ENCODE measurements around the gene HIGD2A.

Gene HIGD2A

DNA sequence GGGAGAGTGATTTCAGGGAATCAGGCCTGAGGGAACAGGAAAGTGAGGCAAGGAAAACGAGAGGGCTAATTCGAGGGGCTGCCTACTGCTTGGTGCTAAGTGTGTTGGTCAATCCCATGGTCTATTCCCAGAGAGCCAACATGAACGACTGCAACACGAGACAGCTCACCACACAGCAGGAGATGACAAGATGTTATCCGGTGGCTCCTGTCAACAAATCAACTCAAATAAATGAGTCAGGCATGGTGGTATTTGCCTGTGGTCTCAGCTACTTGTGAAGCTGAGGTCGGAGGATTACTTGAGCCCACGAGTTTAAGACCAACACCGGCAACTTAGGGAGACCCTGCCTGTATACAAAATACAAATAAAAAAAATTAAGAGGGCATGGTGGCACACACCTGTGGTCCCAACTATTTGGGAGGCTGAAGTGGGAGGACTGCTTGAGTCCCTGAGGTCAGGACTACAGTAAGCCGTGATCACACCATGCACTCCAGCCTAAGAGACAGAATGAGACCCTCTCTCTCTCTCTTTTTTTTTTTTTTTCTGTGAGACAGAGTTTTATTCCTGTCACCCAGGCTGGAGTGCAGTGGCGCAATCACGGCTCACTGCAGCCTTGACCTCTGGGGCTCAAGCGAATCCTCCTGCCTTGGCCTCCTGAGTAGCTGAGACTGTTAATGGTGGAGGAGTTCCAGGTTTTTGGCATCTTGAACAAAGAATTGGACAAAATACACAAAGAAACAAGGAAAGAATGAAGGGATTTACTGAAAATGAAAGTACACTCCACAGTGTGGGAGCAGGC lies 50.6 kb downstream of the HIGD2A start:
- Histone ChIP-seq H3K79me2 (ENCODE audit: insufficient read depth, low read length) (no peaks in the 10 kb centered on the region), H3K9me2 (replicated peaks; ENCODE audit: insufficient read depth, low read length) (no peaks in the 10 kb centered on the region), H3K36me3 (ENCODE audit: low read length) (no peaks in the 10 kb centered on the region), H3K4me2 (ENCODE audit: low read depth, low read length, poor library complexity, severe bottlenecking) (no peak overlapping the region), H2AFZ (ENCODE audit: low read depth, low read length, severe bottlenecking) (no peak overlapping the region), H3K27ac (ENCODE audit: low read depth, low read length) (no peak overlapping the region), H3K9me3 (ENCODE audit: insufficient read depth, low read length) (no peaks in the 10 kb centered on the region), H3K9ac (ENCODE audit: low read length) (no peak overlapping the region), H4K20me1 (ENCODE audit: low read depth, low read length) (no peaks in the 10 kb centered on the region), H3F3A (ENCODE audit: insufficient read depth) (no peaks in the 10 kb centered on the region), H3K27me3 (ENCODE audit: low read length) (no peaks in the 10 kb centered on the region), H3K4me3 (ENCODE audit: insufficient read depth, low read length, poor library complexity, severe bottlenecking) (no peak overlapping the region)
- TF ChIP-seq, protein P1, sequence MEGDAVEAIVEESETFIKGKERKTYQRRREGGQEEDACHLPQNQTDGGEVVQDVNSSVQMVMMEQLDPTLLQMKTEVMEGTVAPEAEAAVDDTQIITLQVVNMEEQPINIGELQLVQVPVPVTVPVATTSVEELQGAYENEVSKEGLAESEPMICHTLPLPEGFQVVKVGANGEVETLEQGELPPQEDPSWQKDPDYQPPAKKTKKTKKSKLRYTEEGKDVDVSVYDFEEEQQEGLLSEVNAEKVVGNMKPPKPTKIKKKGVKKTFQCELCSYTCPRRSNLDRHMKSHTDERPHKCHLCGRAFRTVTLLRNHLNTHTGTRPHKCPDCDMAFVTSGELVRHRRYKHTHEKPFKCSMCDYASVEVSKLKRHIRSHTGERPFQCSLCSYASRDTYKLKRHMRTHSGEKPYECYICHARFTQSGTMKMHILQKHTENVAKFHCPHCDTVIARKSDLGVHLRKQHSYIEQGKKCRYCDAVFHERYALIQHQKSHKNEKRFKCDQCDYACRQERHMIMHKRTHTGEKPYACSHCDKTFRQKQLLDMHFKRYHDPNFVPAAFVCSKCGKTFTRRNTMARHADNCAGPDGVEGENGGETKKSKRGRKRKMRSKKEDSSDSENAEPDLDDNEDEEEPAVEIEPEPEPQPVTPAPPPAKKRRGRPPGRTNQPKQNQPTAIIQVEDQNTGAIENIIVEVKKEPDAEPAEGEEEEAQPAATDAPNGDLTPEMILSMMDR (IDR thresholded peaks at IDR 0.05; ENCODE audit: insufficient read depth, low read length, poor library complexity, severe bottlenecking) = no peak
- no peak for TF ChIP-seq EZH2phosphoT487 (conservative IDR thresholded peaks at IDR 0.05; ENCODE audit: low read length)

All from SU-DHL-6 (cell line).